Upper lobe of right lung (tissue), 1 donor: Measurements from ENCODE around the gene LDLRAD3. TPM values are rescaled to one million over a fixed set of nuclear protein-coding genes. Genes with fewer than 3 reads are reported as not detected.

Source experiments
- ATAC-seq: fragments of 200-7000 bp; cut with Tn5 transposase; one replicate; pipeline ENCODE4 v1.9.1; 2020; ENCODE audit warnings: mild to moderate bottlenecking, moderate library complexity
- DNase-seq: peaks from one replicate; pipeline ENCODE4 v3.0.0-alpha.2; 2020
- H3K27ac ChIP-seq: fragments of 200-600 bp; one replicate; pipeline ENCODE4 v1.8.0; 2022
- H3K27me3 ChIP-seq: fragments of 200-600 bp; one replicate; pipeline ENCODE4 v1.8.0; 2022; ENCODE audit warnings: mild to moderate bottlenecking
- H3K36me3 ChIP-seq: fragments of 200-600 bp; one replicate; pipeline ENCODE4 v1.8.0; 2022
- H3K4me1 ChIP-seq: fragments of 200-600 bp; one replicate; pipeline ENCODE4 v1.8.0; 2022
- H3K4me3 ChIP-seq: fragments of 200-600 bp; one replicate; pipeline ENCODE4 v1.8.0; 2022; ENCODE audit warnings: mild to moderate bottlenecking
- H3K9me3 ChIP-seq: fragments of 200-600 bp; one replicate; pipeline ENCODE4 v1.8.0; 2022
- intact Hi-C: fragments of 100-400 bp; cut with DNase I; formaldehyde crosslinking; loops from one replicate; pipeline ENCODE4 v1.11.0; 2022
- total RNA-seq: library from RNA; stranded (reverse); fragmentation: NEBNext Ultra II Directional; extraction: Animal tissue kit (Norgen Biotek cat#: 25700); gene quantifications from one replicate; pipeline ENCODE4 v1.2.1, GENCODE V29; 2021
- TF ChIP-seq, protein P1 (sequence below): fragments of 200-600 bp; IDR thresholded peaks from one replicate; pipeline ENCODE4 v1.8.0; 2022; ENCODE audit warnings: antibody characterized with exemption
- donor health status: DM: no; HTN: yes; CAD: no; lungs with severe emphysema.

The LDLRAD3 gene
- total RNA-seq, 1 donor from 2014 or later = 7.9 TPM

DNA sequence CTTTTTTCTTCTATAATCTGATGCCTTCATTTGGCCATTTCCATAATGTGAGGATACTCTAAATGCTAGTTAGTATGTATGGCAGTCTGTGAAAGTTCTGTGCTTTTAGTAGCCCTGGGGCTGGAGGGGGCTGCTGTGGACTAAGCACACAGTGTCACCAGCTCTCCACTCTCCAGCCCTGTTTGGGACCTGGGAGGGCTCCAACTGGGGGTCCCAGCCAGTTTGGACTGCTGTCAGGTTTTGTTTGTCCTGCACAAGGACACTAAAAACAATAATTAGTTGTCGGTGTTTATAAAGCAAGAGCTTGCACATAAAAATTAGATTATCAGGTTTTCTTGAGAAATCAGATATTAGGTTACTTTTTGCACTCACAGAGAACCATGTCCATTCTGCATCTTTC, 103.1 kb downstream of the LDLRAD3 start:
- DNase-seq = no peak
- Histone ChIP-seq H3K36me3 (no peaks in the 10 kb centered on the region), H3K4me3 (no peak overlapping the region), H3K4me1 (no peaks in the 10 kb centered on the region), H3K9me3 (no peaks in the 10 kb centered on the region), H3K27ac (no peak overlapping the region), H3K27me3 (no peaks in the 10 kb centered on the region)
- TF ChIP-seq, protein P1, sequence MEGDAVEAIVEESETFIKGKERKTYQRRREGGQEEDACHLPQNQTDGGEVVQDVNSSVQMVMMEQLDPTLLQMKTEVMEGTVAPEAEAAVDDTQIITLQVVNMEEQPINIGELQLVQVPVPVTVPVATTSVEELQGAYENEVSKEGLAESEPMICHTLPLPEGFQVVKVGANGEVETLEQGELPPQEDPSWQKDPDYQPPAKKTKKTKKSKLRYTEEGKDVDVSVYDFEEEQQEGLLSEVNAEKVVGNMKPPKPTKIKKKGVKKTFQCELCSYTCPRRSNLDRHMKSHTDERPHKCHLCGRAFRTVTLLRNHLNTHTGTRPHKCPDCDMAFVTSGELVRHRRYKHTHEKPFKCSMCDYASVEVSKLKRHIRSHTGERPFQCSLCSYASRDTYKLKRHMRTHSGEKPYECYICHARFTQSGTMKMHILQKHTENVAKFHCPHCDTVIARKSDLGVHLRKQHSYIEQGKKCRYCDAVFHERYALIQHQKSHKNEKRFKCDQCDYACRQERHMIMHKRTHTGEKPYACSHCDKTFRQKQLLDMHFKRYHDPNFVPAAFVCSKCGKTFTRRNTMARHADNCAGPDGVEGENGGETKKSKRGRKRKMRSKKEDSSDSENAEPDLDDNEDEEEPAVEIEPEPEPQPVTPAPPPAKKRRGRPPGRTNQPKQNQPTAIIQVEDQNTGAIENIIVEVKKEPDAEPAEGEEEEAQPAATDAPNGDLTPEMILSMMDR = no peak
- intact Hi-C loops = no loop called here
- ATAC-seq = no peak

DNA sequence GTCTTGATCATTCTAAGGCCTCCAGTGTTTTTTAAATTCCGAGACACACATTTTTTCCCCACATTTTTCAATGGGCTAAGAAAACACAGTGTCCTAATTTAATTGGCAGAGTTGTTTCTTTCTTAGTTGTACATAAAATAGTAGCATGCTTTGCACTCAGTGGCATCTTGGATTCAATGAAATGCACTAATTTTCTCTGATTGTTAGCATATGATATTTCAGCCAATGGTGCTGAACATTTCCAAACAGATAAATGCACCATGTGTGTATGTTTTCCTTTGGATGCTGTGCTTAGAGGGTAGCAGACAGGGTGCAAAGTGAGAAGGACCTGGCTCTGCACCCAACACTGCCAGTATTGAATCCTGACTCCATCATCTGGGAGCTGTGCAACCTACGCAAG, 103.5 kb downstream of the LDLRAD3 start:
- Histone ChIP-seq H3K27ac (no peak overlapping the region), H3K9me3 (no peaks in the 10 kb centered on the region), H3K36me3 (no peaks in the 10 kb centered on the region), H3K4me1 (no peaks in the 10 kb centered on the region), H3K27me3 (no peaks in the 10 kb centered on the region), H3K4me3 (no peak overlapping the region)
- DNase-seq = no peak
- no peak for ATAC-seq
- intact Hi-C loops = no loop called here
- TF ChIP-seq, protein P1 = no peak

DNA sequence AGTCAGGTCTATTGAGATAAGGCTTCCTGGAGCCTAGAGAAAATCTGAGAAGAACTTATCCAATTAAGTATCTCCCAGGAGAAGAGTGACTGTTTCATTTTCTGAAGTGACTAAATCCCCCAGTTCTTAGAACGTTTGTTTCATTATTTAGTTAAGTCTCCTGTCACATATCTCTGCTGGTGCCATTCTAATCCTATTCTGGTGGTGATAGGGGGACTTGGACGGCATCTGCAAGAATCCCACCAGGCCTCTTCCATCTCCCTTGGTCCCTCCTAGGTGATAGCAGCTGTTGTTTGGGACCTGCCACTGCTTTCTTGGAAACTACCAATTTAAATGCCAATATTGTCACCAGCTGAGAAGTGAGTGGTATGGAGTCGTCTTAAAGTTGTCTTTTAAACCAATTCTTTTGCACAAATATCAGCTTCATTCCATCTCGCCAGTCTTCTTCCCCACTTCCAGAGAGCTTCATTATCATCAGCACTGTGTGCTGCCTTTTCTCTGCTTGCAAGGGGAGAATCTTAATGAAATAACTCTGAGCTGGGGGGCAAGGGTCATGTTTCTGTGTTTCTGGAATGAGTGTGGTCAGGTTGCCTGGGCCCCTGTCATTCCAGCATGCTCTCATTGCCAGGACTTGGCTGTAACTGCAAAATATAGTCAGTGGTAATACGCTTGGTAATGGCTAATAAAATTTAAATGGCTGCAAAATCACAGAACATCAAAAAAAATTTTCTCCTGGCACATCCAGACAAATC, 104.8 kb downstream of the LDLRAD3 start:
- Histone ChIP-seq H3K4me3 (no peak overlapping the region), H3K36me3 (no peaks in the 10 kb centered on the region), H3K27me3 (no peaks in the 10 kb centered on the region), H3K9me3 (no peaks in the 10 kb centered on the region), H3K4me1 (no peaks in the 10 kb centered on the region), H3K27ac (no peak overlapping the region)
- intact Hi-C loops = no loop called here
- TF ChIP-seq, protein P1 = no peak
- DNase-seq (no peak), ATAC-seq (no peak)

DNA sequence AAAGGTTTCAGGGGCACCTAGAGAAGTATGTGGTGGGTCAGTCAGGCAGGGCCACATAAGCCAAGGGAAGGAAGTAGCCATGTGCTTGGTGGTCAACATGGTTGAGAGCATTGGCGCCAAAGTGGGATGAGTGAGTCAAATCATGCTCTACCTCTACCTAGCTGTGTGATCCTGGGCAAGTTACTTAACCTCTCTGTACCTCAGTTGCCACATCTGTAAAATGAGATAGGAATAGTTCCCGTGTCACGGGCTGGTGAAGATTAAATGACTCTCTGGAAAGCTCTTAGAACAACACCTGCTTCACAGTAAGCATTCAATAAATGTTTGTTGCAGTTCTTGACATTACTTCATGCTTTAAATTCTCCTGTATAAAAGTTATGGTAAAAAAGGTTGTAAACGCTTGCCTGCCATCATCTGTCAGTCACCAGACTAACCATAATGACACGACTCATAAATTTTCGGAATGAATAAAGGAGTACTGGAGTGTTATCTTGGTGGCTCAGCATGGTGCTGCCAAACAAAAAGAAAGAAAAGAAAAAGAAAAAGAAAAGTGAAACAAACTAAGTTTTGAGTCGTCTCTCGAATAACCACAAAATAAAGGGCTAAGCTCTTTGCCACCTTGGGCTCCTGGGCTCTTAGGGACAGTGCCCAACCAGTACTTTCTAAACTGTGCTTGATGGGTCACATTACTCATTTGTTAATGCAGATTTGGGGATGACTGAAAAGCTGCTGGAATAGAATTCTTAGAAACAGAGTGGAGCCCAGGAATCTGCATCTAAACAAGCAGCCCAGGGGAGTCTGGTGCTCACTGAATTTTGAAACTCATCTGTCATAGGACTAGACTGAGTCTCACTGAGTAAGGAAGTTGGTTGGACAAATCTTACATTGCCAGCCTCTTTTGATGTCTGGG, 107.6 kb downstream of the LDLRAD3 start:
- no peaks in the 10 kb centered on the region for H3K27me3 ChIP-seq
- H3K36me3 ChIP-seq = no peaks in the 10 kb centered on the region
- H3K27ac ChIP-seq = no peak overlapping the region
- H3K4me3 ChIP-seq = no peak overlapping the region
- DNase-seq (no peak), ATAC-seq (no peak)
- TF ChIP-seq, protein P1 = no peak
- H3K4me1 ChIP-seq = no peaks in the 10 kb centered on the region
- H3K9me3 ChIP-seq = no peaks in the 10 kb centered on the region
- intact Hi-C loops = no loop called here

DNA sequence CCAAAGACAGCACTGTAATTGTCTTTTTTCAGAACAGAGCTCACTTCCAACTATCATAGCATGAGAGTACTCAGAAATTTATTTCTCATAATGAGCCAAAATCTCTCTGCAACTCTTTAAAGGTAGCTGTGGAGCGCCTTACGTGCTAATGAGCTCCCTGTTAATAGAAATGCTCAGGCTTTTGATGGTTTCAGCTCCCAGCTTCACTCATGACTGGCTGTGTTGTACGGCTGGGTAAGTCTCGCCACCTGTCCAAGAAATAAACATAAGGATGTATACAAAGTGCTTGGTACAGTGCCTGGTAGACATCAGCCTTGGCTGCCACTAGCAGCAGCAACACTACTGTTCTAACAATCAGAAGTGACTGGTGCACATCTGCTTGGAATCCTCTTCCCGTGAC, 109.4 kb downstream of the LDLRAD3 start:
- H3K36me3 ChIP-seq = no peaks in the 10 kb centered on the region
- TF ChIP-seq, protein P1 = no peak
- H3K4me3 ChIP-seq = no peak overlapping the region
- no peaks in the 10 kb centered on the region for H3K4me1 ChIP-seq
- no peaks in the 10 kb centered on the region for H3K9me3 ChIP-seq
- ATAC-seq = no peak
- H3K27ac ChIP-seq = no peak overlapping the region
- intact Hi-C loops = no loop called here
- DNase-seq = no peak
- no peaks in the 10 kb centered on the region for H3K27me3 ChIP-seq
